GM21825 (cell line): ENCODE results near the gene KIAA1586.

ENCODE experiments used
- ATAC-seq: cut with Tn5 transposase; IDR thresholded peaks from one replicate; pipeline ENCODE4 v1.9.1; 2021; ENCODE audit warnings: mild to moderate bottlenecking, moderate library complexity; ENCODE audit not compliant: unreplicated experiment

The KIAA1586 gene

GRCh38 chr6:57097596-57097995 lies 51.1 kb downstream of the KIAA1586 start:
- no peak for ATAC-seq

DNA sequence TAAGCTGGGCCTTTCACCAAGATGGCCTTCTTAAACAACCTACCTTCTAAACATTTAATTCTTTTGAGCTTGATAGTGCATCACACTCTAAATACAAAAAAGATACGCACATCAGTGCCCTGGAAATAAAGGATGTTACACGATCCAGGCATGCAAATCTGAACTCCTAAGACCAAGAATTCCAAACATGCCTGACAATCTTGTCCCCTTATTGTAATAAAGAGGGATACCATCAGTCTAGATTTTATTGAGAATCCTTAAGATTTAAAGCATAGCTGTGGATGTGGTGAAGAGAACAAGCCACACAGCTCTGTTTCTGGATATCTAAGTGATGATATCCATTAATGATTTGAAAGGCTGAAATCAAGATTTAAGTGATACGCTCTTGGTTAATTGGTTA lies 56.5 kb downstream of the KIAA1586 start:
- no peak for ATAC-seq

DNA sequence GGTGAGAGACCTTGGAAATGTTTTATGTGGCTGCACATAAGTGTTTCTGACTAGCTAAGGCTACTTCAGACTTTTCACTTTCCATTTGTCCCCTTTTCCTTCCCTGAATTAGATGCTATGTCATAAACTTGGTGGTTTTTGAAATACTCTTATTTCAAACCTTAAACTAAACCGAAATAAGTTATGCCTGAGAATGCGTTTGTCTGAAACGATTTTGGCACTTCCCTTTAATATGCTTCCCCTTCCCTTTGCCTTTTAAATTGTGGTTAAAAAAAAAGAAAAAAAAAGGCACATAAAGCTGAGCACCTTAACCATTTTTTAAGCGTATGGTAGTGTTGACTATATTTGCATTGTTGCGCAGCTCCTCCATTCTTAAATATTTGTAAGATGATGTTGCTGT lies 57.8 kb downstream of the KIAA1586 start:
- no peak for ATAC-seq
